Measurements from ENCODE around the gene POFUT2.

The POFUT2 gene

GRCh38 chr21:45283035-45283610, 4.6 kb downstream of the POFUT2 start:
- no peak for DNase-seq (ENCODE audit: low spot score)

DNA sequence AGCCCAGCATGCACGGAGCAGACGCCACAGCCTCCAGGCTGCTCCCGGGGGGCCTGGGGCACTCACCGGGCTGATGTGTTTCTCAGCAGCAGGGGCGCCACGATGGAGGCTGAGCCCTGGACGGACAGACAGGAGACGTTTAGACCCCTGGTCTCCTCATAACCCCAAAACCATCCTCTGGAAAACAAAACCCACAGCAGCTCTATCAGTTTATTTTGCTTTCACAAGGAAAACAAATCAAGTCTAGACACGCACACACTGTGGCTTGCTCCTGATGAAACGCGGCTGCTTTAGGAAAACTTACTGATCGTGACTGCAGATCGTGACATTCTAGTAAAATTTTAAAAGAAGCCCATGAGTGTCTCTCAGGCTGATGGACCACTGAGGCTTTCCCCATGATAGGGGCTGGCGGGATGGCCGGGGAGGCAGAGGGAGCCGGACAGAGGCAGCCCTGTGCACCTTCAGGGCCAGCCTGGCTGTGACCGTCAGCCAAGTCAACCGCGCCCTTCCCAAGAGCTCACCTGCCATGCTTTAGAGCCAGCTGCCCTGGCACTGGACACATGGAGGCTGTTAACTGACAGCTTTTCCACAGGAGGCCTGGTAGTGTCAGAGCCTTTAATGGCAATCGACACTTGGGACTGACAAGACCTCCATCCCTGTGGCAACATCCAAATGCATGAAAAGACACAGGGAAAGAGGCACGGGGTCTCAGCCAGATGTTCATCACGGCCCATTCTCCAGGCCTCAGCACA, 5.2 kb downstream of the POFUT2 start:
- no peak for DNase-seq (ENCODE audit: low spot score)

GRCh38 chr21:45281411-45282282, 6.0 kb downstream of the POFUT2 start:
- DNase-seq (ENCODE audit: low spot score) = no peak

DNA sequence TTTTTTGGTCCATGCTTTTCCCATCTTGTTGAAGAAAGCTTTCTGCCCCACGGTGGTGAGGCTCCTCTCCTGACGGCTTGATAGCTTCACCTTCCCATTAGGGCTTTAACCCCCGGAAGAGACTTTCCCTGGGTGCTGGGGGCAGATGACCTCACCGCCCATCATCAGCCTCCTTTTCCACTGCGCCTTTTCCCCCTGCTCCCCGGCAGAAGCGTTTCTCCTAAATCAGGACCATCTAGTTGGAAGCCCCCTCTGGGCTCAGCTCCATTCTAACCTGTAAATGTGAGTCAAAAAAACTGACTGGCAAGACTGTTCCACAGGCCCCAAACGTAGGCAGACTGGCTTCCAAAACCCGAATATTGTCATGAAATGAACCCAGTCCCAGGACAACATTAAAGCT, 6.7 kb downstream of the POFUT2 start:
- no peak for DNase-seq (ENCODE audit: low spot score)

- no peak for DNase-seq (ENCODE audit: low spot score)
Measured at GRCh38 chr21:45280178-45280821, 7.4 kb downstream of the POFUT2 start.

GRCh38 chr21:45279446-45280177, 8.1 kb downstream of the POFUT2 start:
- no peak for DNase-seq (ENCODE audit: low spot score)

DNA sequence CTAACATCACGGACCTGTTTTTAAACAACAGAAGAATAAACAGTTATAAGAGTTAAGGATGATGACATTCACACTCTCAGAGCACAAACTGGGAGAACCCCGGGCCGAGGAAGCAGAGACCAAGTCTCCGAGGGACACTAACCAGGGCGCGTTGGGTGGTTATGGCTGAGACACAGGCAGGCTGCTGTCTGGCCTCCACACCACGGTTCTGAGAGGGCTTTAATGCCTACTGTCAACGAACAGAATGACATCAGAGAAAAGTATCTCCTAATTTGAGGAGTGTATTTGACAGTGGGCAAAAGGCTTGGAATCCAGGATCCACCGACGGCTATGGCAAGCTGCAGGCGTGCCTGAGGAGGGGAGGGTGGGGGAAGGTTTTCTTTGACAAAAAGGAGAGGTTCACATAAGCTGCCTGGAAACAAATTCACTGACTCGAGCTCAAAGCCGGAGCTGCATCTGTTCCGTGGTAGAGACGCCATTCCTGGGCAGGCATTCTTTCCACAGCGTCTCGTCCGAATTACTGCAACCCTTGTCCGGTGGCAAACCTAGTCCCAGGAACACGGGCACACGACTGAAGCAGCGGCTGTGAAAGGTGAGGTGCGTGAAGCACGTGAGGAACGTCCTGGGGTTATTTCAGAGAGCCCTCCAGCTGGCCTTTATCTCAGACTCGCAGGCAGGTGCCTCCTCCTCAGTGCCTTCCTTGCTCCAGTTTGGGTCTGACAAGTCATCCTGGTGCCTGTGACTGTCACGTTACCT, 9.4 kb downstream of the POFUT2 start:
- no peak for DNase-seq (ENCODE audit: low spot score)

- DNase-seq (ENCODE audit: low spot score) = no peak
Measured at GRCh38 chr21:45277101-45278045, 10.3 kb downstream of the POFUT2 start.

DNA sequence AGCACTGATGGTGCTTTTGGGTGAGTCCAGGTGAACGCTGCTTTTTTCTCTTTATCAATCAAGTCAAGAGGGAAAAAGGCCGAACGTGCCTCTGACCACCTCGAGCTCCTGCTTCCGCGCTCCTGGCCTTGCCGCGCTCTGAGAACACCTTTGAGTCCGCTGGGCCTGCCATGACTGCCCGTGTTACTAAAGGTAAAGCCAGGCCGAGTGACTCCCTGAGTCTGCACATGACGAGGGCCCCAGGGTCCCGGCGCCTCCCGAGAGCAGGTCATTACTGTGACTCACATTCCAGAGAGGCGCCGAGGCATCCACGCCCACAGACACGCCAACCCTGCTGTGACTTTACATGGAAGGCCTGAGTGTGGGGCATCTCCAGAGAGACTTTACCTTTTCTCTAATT, 11.1 kb downstream of the POFUT2 start:
- DNase-seq (ENCODE audit: low spot score) = no peak

GRCh38 chr21:45270306-45270821, 17.3 kb downstream of the POFUT2 start:
- DNase-seq (ENCODE audit: low spot score) = no peak

GRCh38 chr21:45269861-45270260, 17.8 kb downstream of the POFUT2 start:
- no peak for DNase-seq (ENCODE audit: low spot score)

- no peak for DNase-seq (ENCODE audit: low spot score)
Measured at GRCh38 chr21:45267390-45267760, 20.3 kb downstream of the POFUT2 start.

- DNase-seq (ENCODE audit: low spot score) = no peak
Measured at GRCh38 chr21:45266518-45267389, 20.9 kb downstream of the POFUT2 start.

- no peak for DNase-seq (ENCODE audit: low spot score)
Measured at GRCh38 chr21:45265721-45266517, 21.8 kb downstream of the POFUT2 start.

GRCh38 chr21:45264912-45265515, 22.7 kb downstream of the POFUT2 start:
- no peak for DNase-seq (ENCODE audit: low spot score)

GRCh38 chr21:45264146-45264911, 23.4 kb downstream of the POFUT2 start:
- DNase-seq (ENCODE audit: low spot score) = no peak

GRCh38 chr21:45263534-45263933, 24.2 kb downstream of the POFUT2 start:
- DNase-seq (ENCODE audit: low spot score) = no peak
